Measurements from ENCODE around the gene NAA30.

Gene NAA30

GRCh38 chr14:57400556-57401494 is 10.4 kb downstream of the NAA30 start:
- DNase-seq, result no peak

DNA sequence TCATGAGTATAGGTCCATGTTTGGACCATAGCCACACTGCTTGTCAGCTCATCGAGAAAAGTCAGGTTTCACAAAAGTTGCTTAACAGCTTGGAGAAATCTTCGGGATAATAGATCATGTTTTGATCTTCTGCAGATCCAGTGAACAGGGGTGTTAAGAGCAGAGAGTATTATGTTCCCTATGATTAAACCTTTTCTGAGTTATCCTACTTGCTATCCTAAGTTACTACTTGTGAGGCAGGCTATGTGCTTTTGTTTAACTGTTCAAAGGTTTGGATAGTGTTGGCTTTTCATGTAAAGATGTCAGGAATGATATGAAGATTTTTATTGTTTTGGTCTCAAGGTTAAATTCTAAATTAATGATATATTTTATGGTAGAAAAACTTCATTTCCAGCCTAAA is 11.1 kb downstream of the NAA30 start:
- no peak for DNase-seq

- DNase-seq, result no peak
Observed at GRCh38 chr14:57402173-57402852, 11.9 kb downstream of the NAA30 start.

- DNase-seq, result no peak
Observed at GRCh38 chr14:57403521-57403864, 13.1 kb downstream of the NAA30 start.

DNA sequence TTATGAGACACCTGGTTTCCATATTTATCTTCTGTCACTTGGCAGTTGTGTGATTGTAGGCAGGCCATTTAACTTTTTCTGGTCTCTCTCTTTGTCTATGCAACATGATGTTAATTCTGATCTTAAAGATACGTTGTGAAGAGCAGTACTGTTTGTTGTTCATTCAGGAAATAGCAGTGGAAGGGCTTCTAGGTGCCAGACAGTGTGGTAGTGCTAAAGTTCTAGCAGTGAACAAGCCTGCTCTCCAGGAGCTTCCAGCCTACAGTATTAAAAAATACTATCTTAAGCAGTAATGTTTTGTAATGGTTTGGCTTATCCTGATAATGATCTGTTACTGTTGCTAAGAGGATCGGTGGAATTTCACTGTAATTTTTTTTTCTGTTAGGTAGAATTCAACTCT is 15.2 kb downstream of the NAA30 start:
- DNase-seq, result no peak

DNA sequence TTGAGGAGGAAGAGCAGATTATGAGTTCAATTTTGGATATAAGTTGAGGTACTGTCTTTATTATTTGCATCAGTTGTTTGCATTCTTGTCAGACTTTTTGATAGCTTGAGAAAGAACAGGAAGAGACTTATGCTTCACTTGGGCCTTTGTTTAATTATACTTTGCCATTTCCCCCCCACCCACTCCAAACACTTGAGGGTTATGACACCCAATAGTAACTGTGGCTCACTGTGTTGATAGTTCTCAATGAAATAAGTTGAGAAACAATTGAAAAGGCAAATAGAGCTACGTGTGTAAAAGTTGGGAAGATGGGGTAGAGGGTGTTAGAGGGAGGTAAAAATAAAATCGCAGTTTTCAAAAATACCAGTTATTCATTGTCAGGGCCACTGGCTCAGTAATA is 17.7 kb downstream of the NAA30 start:
- no peak for DNase-seq

GRCh38 chr14:57408634-57409033 is 18.2 kb downstream of the NAA30 start:
- no peak for DNase-seq

- no peak for DNase-seq
Observed at GRCh38 chr14:57412341-57412740, 22.0 kb downstream of the NAA30 start.

GRCh38 chr14:57413849-57414248 is 23.5 kb downstream of the NAA30 start:
- no peak for DNase-seq

GRCh38 chr14:57417228-57417627 is 26.8 kb downstream of the NAA30 start:
- no peak for DNase-seq

GRCh38 chr14:57418999-57419398 is 28.6 kb downstream of the NAA30 start:
- DNase-seq, result no peak

- no peak for DNase-seq
Observed at GRCh38 chr14:57420033-57420432, 29.6 kb downstream of the NAA30 start.

- no peak for DNase-seq
Observed at GRCh38 chr14:57420986-57421385, 30.6 kb downstream of the NAA30 start.

DNA sequence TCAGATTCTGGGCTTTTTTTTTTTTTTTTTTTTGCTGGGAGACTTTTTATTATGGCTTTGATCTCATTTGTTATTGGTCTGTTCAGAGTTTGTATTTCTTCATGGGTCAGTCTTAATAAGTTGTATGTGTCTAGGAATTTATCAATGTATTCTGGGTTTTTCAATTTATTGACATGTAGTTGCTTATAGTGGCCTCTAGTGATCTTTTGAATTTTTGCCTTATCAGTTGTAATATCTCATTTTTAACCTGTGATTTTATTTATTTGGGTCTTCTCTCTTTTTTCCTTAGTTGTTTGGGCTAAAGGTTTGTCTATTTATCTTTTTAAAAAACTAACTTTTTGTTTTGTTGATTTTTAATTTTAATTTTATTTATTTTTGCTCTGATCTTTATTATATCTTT is 45.5 kb downstream of the NAA30 start:
- no peak for DNase-seq

GRCh38 chr14:57461777-57462320 is 71.5 kb downstream of the NAA30 start:
- DNase-seq, result no peak

- DNase-seq, result no peak
Observed at GRCh38 chr14:57462551-57462950, 72.2 kb downstream of the NAA30 start.

DNA sequence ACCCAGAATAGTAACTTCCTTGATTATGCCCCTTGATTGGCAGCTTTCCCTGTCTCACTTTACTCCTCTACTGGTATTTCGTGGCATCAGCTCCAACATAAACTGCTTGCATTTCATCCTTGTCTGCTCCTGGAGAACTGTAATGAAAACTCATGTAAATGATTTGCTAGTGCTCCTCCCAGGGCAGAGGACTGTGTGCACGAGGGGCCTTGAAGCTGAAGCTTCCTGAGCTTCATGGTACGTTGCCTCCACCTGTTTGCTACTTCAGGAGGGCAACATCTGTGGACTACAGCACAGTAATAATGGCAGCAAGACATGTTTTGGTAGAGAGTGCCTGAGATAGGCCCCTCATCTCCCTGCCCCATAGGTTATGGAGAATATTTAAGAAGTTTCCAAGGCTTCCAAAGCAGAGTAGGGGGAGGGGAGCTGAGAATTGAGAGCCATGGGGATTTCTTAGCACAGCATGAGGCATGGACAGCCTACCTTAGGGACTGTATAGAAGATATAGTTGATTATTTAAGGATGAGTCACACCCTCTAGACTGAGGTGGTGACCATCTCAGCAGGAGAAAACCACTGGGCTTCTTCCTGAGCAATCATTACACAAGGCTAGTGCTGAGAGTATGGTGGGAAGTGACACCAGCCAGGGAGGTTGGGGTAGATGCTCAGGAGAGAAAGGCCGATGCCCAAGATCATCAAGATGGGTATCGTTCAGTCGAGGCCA is 73.8 kb downstream of the NAA30 start:
- no peak for DNase-seq

Data from left hindlimb (tissue), 1 donor.